ENCODE results near the gene CCDC61.

The CCDC61 gene

GRCh38 chr19:46017874-46018675 lies 22.8 kb downstream of the CCDC61 start:
- DNase-seq: no peak

GRCh38 chr19:46018729-46019251 lies 23.5 kb downstream of the CCDC61 start:
- DNase-seq: no peak

- no peak for DNase-seq
Observed at GRCh38 chr19:46019270-46019669, 24.0 kb downstream of the CCDC61 start.

GRCh38 chr19:46020819-46021125 lies 25.5 kb downstream of the CCDC61 start:
- DNase-seq: no peak

GRCh38 chr19:46021531-46022041 lies 26.3 kb downstream of the CCDC61 start:
- no peak for DNase-seq

GRCh38 chr19:46022061-46022430 lies 26.8 kb downstream of the CCDC61 start:
- no peak for DNase-seq

GRCh38 chr19:46022431-46023310 lies 27.4 kb downstream of the CCDC61 start, which contains the start of gene PGLYRP1:
PGLYRP1 (minus strand) TSS chr19:46023053; CDS start chr19:46023021, 32 bp downstream.
- DNase-seq: no peak

GRCh38 chr19:46023311-46023779 lies 28.1 kb downstream of the CCDC61 start:
- no peak for DNase-seq

GRCh38 chr19:46025835-46026234 lies 30.6 kb downstream of the CCDC61 start:
- no peak for DNase-seq

GRCh38 chr19:46030812-46031550 lies 35.7 kb downstream of the CCDC61 start:
- DNase-seq: no peak

- DNase-seq: no peak
Observed at GRCh38 chr19:46031781-46032596, 36.7 kb downstream of the CCDC61 start.

- DNase-seq: no peak
Observed at GRCh38 chr19:46032597-46033025, 37.3 kb downstream of the CCDC61 start.

- no peak for DNase-seq
Observed at GRCh38 chr19:46033401-46033800, 38.1 kb downstream of the CCDC61 start.

- DNase-seq: no peak
Observed at GRCh38 chr19:46035546-46035945, 40.3 kb downstream of the CCDC61 start.

GRCh38 chr19:46035986-46036743 lies 40.9 kb downstream of the CCDC61 start:
- no peak for DNase-seq

GRCh38 chr19:46036744-46037128 lies 41.5 kb downstream of the CCDC61 start:
- no peak for DNase-seq

- no peak for DNase-seq
Observed at GRCh38 chr19:46040125-46040524, 44.9 kb downstream of the CCDC61 start.

- no peak for DNase-seq
Observed at GRCh38 chr19:46040952-46041500, 45.8 kb downstream of the CCDC61 start, which contains the start of gene IGFL4. IGFL4 (minus strand) TSS chr19:46041002; CDS start chr19:46040962, 40 bp downstream.

- no peak for DNase-seq
Observed at GRCh38 chr19:46042252-46042883, 47.1 kb downstream of the CCDC61 start.

GRCh38 chr19:46043519-46043918 lies 48.3 kb downstream of the CCDC61 start:
- no peak for DNase-seq
